Esophagus squamous epithelium (tissue), 4 donors: ENCODE data around the gene OR5AU1.

Experiments used
- CTCF ChIP-seq, 6 experiments: fragments of 450-650 bp in 4 of 6; fragments of 200-600 bp in 2 of 6; sonication (generic) in 2 of 6; IDR thresholded peaks; one replicate each; pipeline ENCODE4 v1.5.1; 2016 to 2019; ENCODE audit warnings: antibody characterized with exemption in 6 of 6, mild to moderate bottlenecking in 4 of 6, moderate library complexity in 4 of 6
- POLR2A ChIP-seq, 4 donors: fragments of 450-650 bp; IDR thresholded peaks; one replicate each; pipeline ENCODE4 v1.6.1; 2017; ENCODE audit warnings: antibody characterized with exemption in 4 of 4, mild to moderate bottlenecking in 4 of 4, moderate library complexity in 3 of 4

GRCh38 chr14:21182166-21182565 lies 26.3 kb upstream of the OR5AU1 start:
- no peak for TF ChIP-seq CTCF (IDR thresholded peaks at IDR 0.05)
- TF ChIP-seq POLR2A (IDR thresholded peaks at IDR 0.05), result no peak
